Thoracic aorta (tissue), 2 donors: Measurements from ENCODE around the gene NBL1. TPM values are rescaled to one million over a fixed set of nuclear protein-coding genes. Genes with fewer than 3 reads are reported as not detected.

ENCODE experiments used
- ATAC-seq: fragments of 150-250 bp; one replicate; pipeline ENCODE4 v1.8.0; 2017; ENCODE audit warnings: low read depth; ENCODE audit not compliant: insufficient number of reproducible peaks, low FRiP score
- DNase-seq: peaks from one replicate; pipeline ENCODE4 v3.0.0-alpha.2; 2020; ENCODE audit warnings: low spot score
- H3K27ac ChIP-seq, 2 donors: fragments of 200-600 bp; sonication (generic); 1 replicate in 1 of 2; 2 replicates in 1 of 2; pipeline ENCODE4 v1.5.1; 2016; ENCODE audit warnings: mild to moderate bottlenecking in 2 of 2, moderate library complexity in 2 of 2
- H3K27me3 ChIP-seq: fragments of 200-600 bp; sonication (generic); replicated peaks from 2 replicates; pipeline ENCODE4 v1.6.0; 2016; ENCODE audit warnings: mild to moderate bottlenecking; ENCODE audit not compliant: insufficient read depth
- H3K36me3 ChIP-seq: fragments of 200-600 bp; sonication (generic); one replicate; pipeline ENCODE4 v1.5.1; 2016
- H3K4me1 ChIP-seq, 2 donors: fragments of 200-600 bp; sonication (generic); 1 replicate in 1 of 2; 2 replicates in 1 of 2; pipeline versions ENCODE4 v1.5.1 to v1.6.0; 2016; ENCODE audit warnings: low read depth in 2 of 2, mild to moderate bottlenecking in 1 of 2; ENCODE audit not compliant: control insufficient read depth in 1 of 2
- H3K4me3 ChIP-seq: fragments of 200-600 bp; sonication (generic); 2 replicates; pipeline ENCODE4 v1.5.1; 2016; ENCODE audit warnings: mild to moderate bottlenecking
- H3K9me3 ChIP-seq: fragments of 200-600 bp; sonication (generic); 2 replicates; pipeline ENCODE4 v1.5.1; 2016
- total RNA-seq, 2 donors: library from RNA; depleted of rRNA; stranded (reverse); fragments of >200 nt; gene quantifications; one replicate each; pipeline versions ENCODE4 v1.1.0 to v1.2.3, GENCODE V29; 2016
- TF ChIP-seq, protein P1 (sequence below): fragments of 200-600 bp; sonication (generic); IDR thresholded peaks from one replicate; pipeline ENCODE4 v1.5.1; 2019; ENCODE audit warnings: antibody characterized with exemption

The NBL1 gene
- total RNA-seq, 2 donors from 2014 or later = 77.0 to 82.0 TPM

- peaks cover 18% of the 10 kb centered on the region for H3K36me3 ChIP-seq
- no peak for ATAC-seq
- no peak for DNase-seq
- H3K9me3 ChIP-seq = no peaks in the 10 kb centered on the region
- H3K27me3 ChIP-seq = no peaks in the 10 kb centered on the region
- peaks cover 10 to 30% of the 10 kb centered on the region in 2 donors for H3K4me1 ChIP-seq
- TF ChIP-seq, protein P1, sequence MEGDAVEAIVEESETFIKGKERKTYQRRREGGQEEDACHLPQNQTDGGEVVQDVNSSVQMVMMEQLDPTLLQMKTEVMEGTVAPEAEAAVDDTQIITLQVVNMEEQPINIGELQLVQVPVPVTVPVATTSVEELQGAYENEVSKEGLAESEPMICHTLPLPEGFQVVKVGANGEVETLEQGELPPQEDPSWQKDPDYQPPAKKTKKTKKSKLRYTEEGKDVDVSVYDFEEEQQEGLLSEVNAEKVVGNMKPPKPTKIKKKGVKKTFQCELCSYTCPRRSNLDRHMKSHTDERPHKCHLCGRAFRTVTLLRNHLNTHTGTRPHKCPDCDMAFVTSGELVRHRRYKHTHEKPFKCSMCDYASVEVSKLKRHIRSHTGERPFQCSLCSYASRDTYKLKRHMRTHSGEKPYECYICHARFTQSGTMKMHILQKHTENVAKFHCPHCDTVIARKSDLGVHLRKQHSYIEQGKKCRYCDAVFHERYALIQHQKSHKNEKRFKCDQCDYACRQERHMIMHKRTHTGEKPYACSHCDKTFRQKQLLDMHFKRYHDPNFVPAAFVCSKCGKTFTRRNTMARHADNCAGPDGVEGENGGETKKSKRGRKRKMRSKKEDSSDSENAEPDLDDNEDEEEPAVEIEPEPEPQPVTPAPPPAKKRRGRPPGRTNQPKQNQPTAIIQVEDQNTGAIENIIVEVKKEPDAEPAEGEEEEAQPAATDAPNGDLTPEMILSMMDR = no peak
- H3K27ac ChIP-seq = no peak overlapping the region
- no peak overlapping the region for H3K4me3 ChIP-seq
Measured at GRCh38 chr1:19654886-19655717, 11.0 kb downstream of the NBL1 start.

DNA sequence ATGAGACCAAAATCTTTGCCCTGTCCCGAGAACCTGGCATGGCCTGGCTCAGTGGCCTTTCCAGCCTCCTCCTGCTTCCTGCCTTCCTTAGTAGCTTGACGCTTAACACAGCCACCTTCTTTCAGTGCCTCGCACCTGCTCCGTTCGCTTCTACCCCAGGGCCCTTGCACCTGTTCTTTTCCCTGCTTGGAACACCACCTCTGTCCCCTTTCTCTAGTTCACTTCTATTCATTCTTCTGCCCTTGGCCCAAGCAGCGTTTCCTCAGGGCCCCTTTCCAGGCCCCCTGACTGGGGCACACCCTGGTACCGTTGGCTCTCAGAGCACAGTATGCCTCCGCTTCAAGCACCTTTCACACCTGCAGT lies 11.6 kb downstream of the NBL1 start:
- peaks cover 18% of the 10 kb centered on the region for H3K36me3 ChIP-seq
- DNase-seq = no peak
- H3K9me3 ChIP-seq = no peaks in the 10 kb centered on the region
- no peak overlapping the region for H3K4me3 ChIP-seq
- no peaks in the 10 kb centered on the region for H3K27me3 ChIP-seq
- ATAC-seq = no peak
- TF ChIP-seq, protein P1 = no peak
- no peak overlapping the region for H3K27ac ChIP-seq
- H3K4me1 ChIP-seq = peaks cover 4 to 24% of the 10 kb centered on the region in 2 donors

DNA sequence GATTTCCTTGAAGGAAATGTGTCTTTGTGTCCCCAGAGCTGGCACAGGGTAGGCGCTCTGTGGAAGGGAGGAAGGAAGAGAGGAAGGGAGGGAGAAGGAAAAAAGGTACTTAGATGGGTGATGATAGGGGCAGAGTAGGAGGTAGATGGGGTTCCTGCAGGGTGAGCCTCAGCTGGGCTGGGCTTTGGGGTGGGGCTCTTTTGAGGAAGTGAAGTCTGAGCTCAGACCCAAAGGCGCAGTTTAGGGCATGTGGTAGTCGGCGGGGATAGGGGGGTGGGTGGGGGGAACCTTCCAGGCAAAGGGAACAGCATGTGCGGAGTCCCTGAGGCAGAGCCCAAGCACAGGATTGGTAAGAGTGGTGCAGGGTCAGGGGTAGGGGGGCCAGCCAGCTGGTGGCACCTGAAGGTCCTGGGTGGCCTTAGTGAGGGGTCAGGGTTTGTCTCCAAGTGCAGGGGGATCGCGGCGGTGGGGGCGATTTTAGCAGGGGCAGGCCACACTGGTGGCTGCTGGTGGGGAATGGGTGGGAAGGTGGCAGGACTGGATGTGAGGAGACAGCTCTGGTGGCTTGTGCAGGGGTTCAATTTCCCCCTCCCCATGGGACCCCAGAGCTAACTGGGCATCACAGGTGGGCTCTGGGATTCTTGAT lies 12.1 kb downstream of the NBL1 start:
- Histone ChIP-seq H3K27ac (no peak overlapping the region), H3K27me3 (no peaks in the 10 kb centered on the region), H3K4me3 (no peak overlapping the region), H3K9me3 (no peaks in the 10 kb centered on the region), H3K36me3 (peaks cover 18% of the 10 kb centered on the region), H3K4me1 (peaks cover 0 to 19% of the 10 kb centered on the region in 2 donors)
- ATAC-seq = no peak
- DNase-seq = no peak
- TF ChIP-seq, protein P1 = no peak

- Histone ChIP-seq H3K4me1 (peaks cover 0 to 13% of the 10 kb centered on the region in 2 donors), H3K9me3 (no peaks in the 10 kb centered on the region), H3K27me3 (no peaks in the 10 kb centered on the region), H3K4me3 (no peak overlapping the region), H3K36me3 (peaks cover 18% of the 10 kb centered on the region), H3K27ac (no peak overlapping the region)
- DNase-seq = no peak
- ATAC-seq = no peak
- TF ChIP-seq, protein P1 = no peak
Measured at GRCh38 chr1:19656780-19657466, 12.8 kb downstream of the NBL1 start.

GRCh38 chr1:19657511-19657910 lies 13.4 kb downstream of the NBL1 start:
- H3K27me3 ChIP-seq = no peaks in the 10 kb centered on the region
- H3K4me1 ChIP-seq = peaks cover 0 to 8% of the 10 kb centered on the region in 2 donors
- no peaks in the 10 kb centered on the region for H3K9me3 ChIP-seq
- H3K4me3 ChIP-seq = no peak overlapping the region
- DNase-seq (no peak), ATAC-seq (no peak)
- H3K36me3 ChIP-seq = peaks cover 18% of the 10 kb centered on the region
- TF ChIP-seq, protein P1 = no peak
- H3K27ac ChIP-seq = no peak overlapping the region
